B cell (primary cell): ENCODE data around the gene CISD2. TPM values are rescaled to one million over a fixed set of nuclear protein-coding genes. Genes with fewer than 3 reads are reported as not detected.

Experiments
- ATAC-seq: fragments of 200-7000 bp; cut with Tn5 transposase; one replicate; pipeline ENCODE4 v1.10.0; 2021; ENCODE audit warnings: low read depth, mild to moderate bottlenecking, moderate number of reproducible peaks, moderate library complexity
- CTCF ChIA-PET: fragments of 350-600 bp; sonication (Branson Sonifier 250); formaldehyde crosslinking; loops from one replicate; lab custom pipeline; 2021; ENCODE audit warnings: antibody characterized with exemption, inconsistent platforms; lab: Charles Lee
- POLR2A ChIA-PET: fragments of 350-600 bp; sonication (Branson Sonifier 250); formaldehyde crosslinking; loops from one replicate; lab custom pipeline; 2021; ENCODE audit warnings: antibody characterized with exemption; lab: Charles Lee
- DNase-seq: peaks from one replicate; pipeline ENCODE4 v3.0.0; 2013
- H2AFZ ChIP-seq: 2 replicates; pipeline ENCODE4 v1.6.1; 2012; ENCODE audit warnings: mild to moderate bottlenecking, low read depth, low read length; ENCODE audit not compliant: insufficient read depth, poor library complexity, severe bottlenecking
- H3K27ac ChIP-seq, 2 donors: 1 replicate in 1 of 2; 2 replicates in 1 of 2; pipeline ENCODE4 v1.5.1; 2012 to 2013; ENCODE audit warnings: low read length in 2 of 2, mild to moderate bottlenecking in 2 of 2, moderate library complexity in 1 of 2
- H3K27me3 ChIP-seq, 4 experiments: fragments of 200-600 bp in 1 of 4; sonication (generic) in 1 of 4; replicated peaks in 1 of 4; 1 replicate in 2 of 4; 2 replicates in 2 of 4; pipeline versions ENCODE4 v1.6.1 to v1.7.0; 2013 to 2016; ENCODE audit warnings: low read length in 3 of 4, mild to moderate bottlenecking in 2 of 4, mixed read lengths in 1 of 4, moderate library complexity in 1 of 4; ENCODE audit not compliant: insufficient read depth in 4 of 4, control insufficient read depth in 3 of 4; ENCODE audit errors: control extremely low read depth in 1 of 4
- H3K36me3 ChIP-seq, 2 experiments: replicated peaks in 1 of 2; 1 replicate in 1 of 2; 2 replicates in 1 of 2; pipeline versions ENCODE4 v1.6.1 to v1.7.1; 2013; ENCODE audit warnings: low read length in 1 of 2; ENCODE audit not compliant: insufficient read depth in 2 of 2, control insufficient read depth in 1 of 2; ENCODE audit errors: control extremely low read depth in 1 of 2, extremely low read depth in 1 of 2
- H3K4me1 ChIP-seq, 2 donors: fragments of 200-600 bp in 1 of 2; sonication (generic) in 1 of 2; 1 replicate in 1 of 2; 2 replicates in 1 of 2; pipeline versions ENCODE4 v1.5.1 to v1.6.1; 2013 to 2017; ENCODE audit warnings: low read length in 2 of 2; ENCODE audit not compliant: control insufficient read depth in 2 of 2, insufficient read depth in 2 of 2
- H3K4me2 ChIP-seq: replicated peaks from 2 replicates; pipeline ENCODE3; 2012; ENCODE audit warnings: mild to moderate bottlenecking, low read depth, low read length; ENCODE audit not compliant: poor library complexity, severe bottlenecking
- H3K4me3 ChIP-seq, 5 experiments: fragments of 200-600 bp in 1 of 5; sonication (generic) in 1 of 5; 1 replicate in 3 of 5; 2 replicates in 2 of 5; pipeline versions ENCODE4 v1.5.1 to v1.7.0; 2011 to 2016; ENCODE audit warnings: low read length in 4 of 5, mild to moderate bottlenecking in 4 of 5, low read depth in 2 of 5, control low read depth in 1 of 5, moderate library complexity in 1 of 5; ENCODE audit not compliant: insufficient read depth in 1 of 5; ENCODE audit errors: control extremely low read depth in 1 of 5, extremely low read depth in 1 of 5
- H3K79me2 ChIP-seq: fragments of 200-600 bp; sonication (generic); one replicate; pipeline ENCODE4 v1.6.0; 2016; ENCODE audit warnings: low read length; ENCODE audit not compliant: control insufficient read depth, insufficient read depth
- H3K9ac ChIP-seq: fragments of 200-600 bp; sonication (generic); 2 replicates; pipeline ENCODE4 v1.6.1; 2017; ENCODE audit warnings: mild to moderate bottlenecking, low read length, moderate library complexity
- H3K9me3 ChIP-seq, 3 donors: one replicate each; pipeline versions ENCODE4 v1.6.1 to v1.7.1; 2013; ENCODE audit warnings: low read length in 2 of 3; ENCODE audit not compliant: control insufficient read depth in 2 of 3, insufficient read depth in 1 of 3; ENCODE audit errors: control extremely low read depth in 1 of 3
- H4K20me1 ChIP-seq: 2 replicates; pipeline ENCODE4 v1.6.0; 2012; ENCODE audit warnings: mild to moderate bottlenecking, low read length; ENCODE audit not compliant: insufficient read depth, control insufficient read depth, poor library complexity, severe bottlenecking
- H3K27ac Mint-ChIP-seq: one replicate; pipeline ENCODE4 v1.8.0; 2021; ENCODE audit warnings: mixed read lengths
- H3K27me3 Mint-ChIP-seq: one replicate; pipeline ENCODE4 v1.8.0; 2021; ENCODE audit warnings: mixed read lengths
- H3K4me1 Mint-ChIP-seq: one replicate; pipeline ENCODE4 v1.8.0; 2021; ENCODE audit warnings: mixed read lengths
- H3K4me3 Mint-ChIP-seq: one replicate; pipeline ENCODE4 v1.8.0; 2021; ENCODE audit warnings: mixed read lengths
- H3K9me3 Mint-ChIP-seq: one replicate; pipeline ENCODE4 v1.8.0; 2022; ENCODE audit warnings: mixed read lengths; ENCODE audit not compliant: insufficient read depth
- EZH2 ChIP-seq: IDR thresholded peaks from 2 replicates; pipeline ENCODE4 v1.6.1; 2012; ENCODE audit warnings: borderline replicate concordance, low read depth, mild to moderate bottlenecking, moderate library complexity, low read length; ENCODE audit not compliant: insufficient read depth, poor library complexity, severe bottlenecking
- WGBS: methylation state at CpG from one replicate; pipeline ENCODE4 v1.1.5; 2013; ENCODE audit warnings: missing lambda C conversion rate; ENCODE audit not compliant: insufficient coverage; 5-methylcytosine and 5-hydroxymethylcytosine counted together
- intact Hi-C: fragments of 100-400 bp; cut with micrococcal nuclease; formaldehyde crosslinking; loops from one replicate; pipeline ENCODE4 v1.10.0; 2022
- polyA plus RNA-seq: library from polyadenylated mRNA; depleted of rRNA; stranded (reverse); fragments of >200 nt; gene quantifications from 2 replicates; pipeline ENCODE4 v1.2.3, GENCODE V29; 2012
- total RNA-seq, 2 donors: library from RNA; stranded (reverse); fragments of 120-200 nt in 1 of 2; gene quantifications; 1 replicate in 1 of 2; 2 replicates in 1 of 2; pipeline versions ENCODE4 v1.2.3 to v1.2.4, GENCODE V29; 2013 to 2022
- TF ChIP-seq, protein P1 (sequence below): fragments of 200-600 bp; IDR thresholded peaks from one replicate; pipeline ENCODE4 v1.8.0; 2022; ENCODE audit warnings: antibody characterized with exemption, mild to moderate bottlenecking

Gene CISD2
- total and polyA plus RNA-seq, 2 donors (not counting 1 experiment from before 2014, with no cell fraction given) = 5.0 to 16.0 TPM

DNA sequence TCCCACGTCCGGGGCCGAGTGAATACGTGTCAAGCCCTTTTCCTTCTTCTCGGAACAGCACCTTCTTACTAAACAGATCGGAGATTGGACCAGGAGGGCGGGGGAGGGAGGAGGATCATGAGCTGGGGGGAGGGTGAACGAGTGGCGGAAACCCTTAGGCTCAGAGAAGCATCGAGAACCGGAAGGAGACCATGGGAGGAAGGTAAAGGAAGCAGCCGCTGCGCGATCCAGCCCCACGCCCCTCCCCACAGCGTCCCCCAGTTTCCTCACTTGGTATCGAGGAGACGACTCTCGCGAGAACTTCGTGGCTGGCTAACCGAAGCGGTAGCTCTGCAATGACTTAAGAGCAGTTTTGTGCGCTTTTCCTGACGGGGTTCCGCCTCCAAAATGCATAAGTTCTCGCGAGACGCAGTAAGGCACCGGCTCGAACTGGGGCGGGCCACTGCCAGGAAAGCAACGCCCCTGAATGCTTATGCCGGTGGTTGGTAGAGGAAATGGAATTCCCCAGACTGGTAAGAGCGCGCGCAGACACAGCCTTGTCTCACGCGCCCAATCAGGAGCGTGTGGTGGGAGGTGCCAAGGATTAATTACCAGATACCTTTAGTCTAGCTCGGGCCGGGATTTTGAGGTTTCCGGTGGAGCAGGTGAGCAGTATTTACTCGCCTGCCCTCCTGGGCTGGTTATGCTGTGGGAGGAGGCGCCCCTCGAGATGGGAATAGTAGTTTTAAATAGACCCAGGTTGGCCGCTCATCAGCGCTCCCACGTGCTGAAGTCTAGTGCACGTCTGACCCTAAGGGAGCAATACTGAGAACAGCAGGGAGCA lies 40.9 kb upstream of the CISD2 start:
- H3K4me3 ChIP-seq = peak overlapping the region; percentile 36 to 100 (median 97)
- intact Hi-C loops = loop anchor here (1.0 to 5.0 kb wide), 9 partner anchors 36 to 397 kb away; partner anchors contain the start of genes BDH2, MANBA, NFKB1 and SLC9B1
- peak overlapping the region; percentile 71 for H2AFZ ChIP-seq
- peak overlapping the region; percentile 87 for H3K4me2 ChIP-seq
- ChIA-PET POLR2A (interaction anchor here (0.7 to 4.3 kb wide), 11 partner anchors 11 to 1480 kb away, joined by 3 to 79 read pairs (median 4); partner anchors contain the start of genes BDH2, CISD2, MANBA and NFKB1), CTCF (interaction anchor here (0.6 to 2.6 kb wide), 12 partner anchors 9 to 272 kb away, joined by 3 to 20 read pairs (median 4); partner anchors contain the start of genes BDH2, CISD2 and MANBA)
- H3K27ac ChIP-seq = peak overlapping the region; percentile 100
- peaks cover 35% of the 10 kb centered on the region for H4K20me1 ChIP-seq
- no peak overlapping the region for H3K27ac Mint-ChIP-seq
- peak overlapping the region; percentile 100 for H3K9ac ChIP-seq
- H3K79me2 ChIP-seq = peaks cover 59% of the 10 kb centered on the region
- H3K4me3 Mint-ChIP-seq = no peak overlapping the region
- H3K4me1 ChIP-seq = peaks cover 28% of the 10 kb centered on the region in 2 donors
- peak; percentile 73 for ATAC-seq
- peaks cover 2 to 21% of the 10 kb centered on the region in 2 experiments for H3K36me3 ChIP-seq
- peak; percentile 100 for DNase-seq
- no peaks in the 10 kb centered on the region for H3K27me3 ChIP-seq
- WGBS = under 1% methylated on average over 44 of the region's 50 CpGs
- H3K27me3 Mint-ChIP-seq = no peaks in the 10 kb centered on the region
- TF ChIP-seq, protein P1, sequence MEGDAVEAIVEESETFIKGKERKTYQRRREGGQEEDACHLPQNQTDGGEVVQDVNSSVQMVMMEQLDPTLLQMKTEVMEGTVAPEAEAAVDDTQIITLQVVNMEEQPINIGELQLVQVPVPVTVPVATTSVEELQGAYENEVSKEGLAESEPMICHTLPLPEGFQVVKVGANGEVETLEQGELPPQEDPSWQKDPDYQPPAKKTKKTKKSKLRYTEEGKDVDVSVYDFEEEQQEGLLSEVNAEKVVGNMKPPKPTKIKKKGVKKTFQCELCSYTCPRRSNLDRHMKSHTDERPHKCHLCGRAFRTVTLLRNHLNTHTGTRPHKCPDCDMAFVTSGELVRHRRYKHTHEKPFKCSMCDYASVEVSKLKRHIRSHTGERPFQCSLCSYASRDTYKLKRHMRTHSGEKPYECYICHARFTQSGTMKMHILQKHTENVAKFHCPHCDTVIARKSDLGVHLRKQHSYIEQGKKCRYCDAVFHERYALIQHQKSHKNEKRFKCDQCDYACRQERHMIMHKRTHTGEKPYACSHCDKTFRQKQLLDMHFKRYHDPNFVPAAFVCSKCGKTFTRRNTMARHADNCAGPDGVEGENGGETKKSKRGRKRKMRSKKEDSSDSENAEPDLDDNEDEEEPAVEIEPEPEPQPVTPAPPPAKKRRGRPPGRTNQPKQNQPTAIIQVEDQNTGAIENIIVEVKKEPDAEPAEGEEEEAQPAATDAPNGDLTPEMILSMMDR = no peak
- no peak for TF ChIP-seq EZH2
- peaks cover 30% of the 10 kb centered on the region for H3K4me1 Mint-ChIP-seq
- H3K9me3 Mint-ChIP-seq = no peaks in the 10 kb centered on the region
- H3K9me3 ChIP-seq = no peaks in the 10 kb centered on the region
